Measurements from ENCODE around the gene GRHL1.

DNA sequence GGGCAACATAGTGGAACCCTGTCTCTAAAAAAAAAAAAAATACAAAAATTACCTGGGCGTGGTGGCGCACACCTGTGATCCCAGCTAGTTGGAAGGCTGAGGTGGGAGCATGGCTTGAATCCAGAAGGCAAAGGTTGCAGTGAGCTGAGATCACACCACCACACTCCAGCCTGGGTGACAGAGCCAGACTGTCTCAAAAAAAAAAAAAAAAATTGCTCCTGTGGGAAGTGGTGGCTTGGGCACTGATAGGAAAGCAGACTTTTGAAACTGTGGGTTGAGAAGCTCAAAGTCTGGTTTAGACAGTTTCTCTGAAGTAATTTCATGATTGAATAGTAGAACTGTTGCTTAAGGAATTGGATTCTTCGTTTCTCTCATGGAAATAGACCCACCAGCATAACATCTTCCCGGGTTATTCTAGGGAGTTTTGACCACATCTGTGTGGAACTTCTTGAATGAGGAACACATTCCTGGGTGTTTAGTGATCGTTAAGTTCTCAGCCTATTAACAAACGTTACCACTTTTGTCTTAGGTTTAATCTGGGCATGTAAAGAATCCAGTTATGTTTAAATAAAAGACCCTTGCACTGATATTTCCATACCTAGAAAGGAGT is 33.5 kb downstream of the GRHL1 start:
- TF ChIP-seq, protein P1, sequence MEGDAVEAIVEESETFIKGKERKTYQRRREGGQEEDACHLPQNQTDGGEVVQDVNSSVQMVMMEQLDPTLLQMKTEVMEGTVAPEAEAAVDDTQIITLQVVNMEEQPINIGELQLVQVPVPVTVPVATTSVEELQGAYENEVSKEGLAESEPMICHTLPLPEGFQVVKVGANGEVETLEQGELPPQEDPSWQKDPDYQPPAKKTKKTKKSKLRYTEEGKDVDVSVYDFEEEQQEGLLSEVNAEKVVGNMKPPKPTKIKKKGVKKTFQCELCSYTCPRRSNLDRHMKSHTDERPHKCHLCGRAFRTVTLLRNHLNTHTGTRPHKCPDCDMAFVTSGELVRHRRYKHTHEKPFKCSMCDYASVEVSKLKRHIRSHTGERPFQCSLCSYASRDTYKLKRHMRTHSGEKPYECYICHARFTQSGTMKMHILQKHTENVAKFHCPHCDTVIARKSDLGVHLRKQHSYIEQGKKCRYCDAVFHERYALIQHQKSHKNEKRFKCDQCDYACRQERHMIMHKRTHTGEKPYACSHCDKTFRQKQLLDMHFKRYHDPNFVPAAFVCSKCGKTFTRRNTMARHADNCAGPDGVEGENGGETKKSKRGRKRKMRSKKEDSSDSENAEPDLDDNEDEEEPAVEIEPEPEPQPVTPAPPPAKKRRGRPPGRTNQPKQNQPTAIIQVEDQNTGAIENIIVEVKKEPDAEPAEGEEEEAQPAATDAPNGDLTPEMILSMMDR (IDR thresholded peaks at IDR 0.05), result no peak
- no peak for TF ChIP-seq ZFX (IDR thresholded peaks at IDR 0.05; ENCODE audit: borderline replicate concordance)
